HG03095 (cell line): Measurements from ENCODE around the gene EPHB2.
"Not testable (repeated sequence)": the region's sequence is repeated elsewhere in the genome, so short reads cannot be mapped to it uniquely, and the experiment has no call there.

Experiments used
- ATAC-seq: cut with Tn5 transposase; IDR thresholded peaks from one replicate; pipeline ENCODE4 v1.9.1; 2021; ENCODE audit warnings: moderate library complexity; ENCODE audit not compliant: unreplicated experiment

Gene EPHB2

DNA sequence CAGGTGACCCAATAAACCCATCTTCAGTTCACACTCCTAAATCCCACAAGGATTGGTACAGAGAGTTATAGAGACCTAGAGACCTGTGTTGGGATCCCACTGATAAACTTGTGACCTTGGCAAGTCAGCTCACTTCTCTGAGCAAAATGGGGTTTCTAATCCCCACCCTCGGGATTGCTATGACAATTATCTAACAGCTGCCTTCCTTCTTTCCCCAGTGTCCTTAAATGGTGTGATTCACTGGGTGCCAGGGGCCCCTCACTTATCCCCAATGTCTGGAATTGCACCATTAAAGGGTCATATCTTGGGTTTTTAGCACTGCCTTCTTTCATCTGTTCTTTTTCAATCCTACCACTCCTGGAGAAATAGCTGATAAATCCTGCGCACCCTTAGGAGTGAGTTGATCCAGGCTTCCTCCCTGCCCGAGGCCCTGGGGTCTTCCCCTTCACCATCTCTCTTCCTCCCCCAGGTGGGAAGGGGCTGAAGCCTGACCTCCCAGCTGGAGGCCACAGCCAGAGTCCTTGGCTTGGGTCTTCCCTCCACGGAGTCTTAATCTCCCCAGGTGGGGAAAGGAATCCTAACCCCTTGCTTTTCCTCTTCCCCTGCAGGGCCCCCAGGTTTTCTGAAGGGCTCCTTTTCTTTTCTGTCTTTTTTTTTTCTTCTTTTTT is 222.3 kb downstream of the EPHB2 start:
- no peak for ATAC-seq

DNA sequence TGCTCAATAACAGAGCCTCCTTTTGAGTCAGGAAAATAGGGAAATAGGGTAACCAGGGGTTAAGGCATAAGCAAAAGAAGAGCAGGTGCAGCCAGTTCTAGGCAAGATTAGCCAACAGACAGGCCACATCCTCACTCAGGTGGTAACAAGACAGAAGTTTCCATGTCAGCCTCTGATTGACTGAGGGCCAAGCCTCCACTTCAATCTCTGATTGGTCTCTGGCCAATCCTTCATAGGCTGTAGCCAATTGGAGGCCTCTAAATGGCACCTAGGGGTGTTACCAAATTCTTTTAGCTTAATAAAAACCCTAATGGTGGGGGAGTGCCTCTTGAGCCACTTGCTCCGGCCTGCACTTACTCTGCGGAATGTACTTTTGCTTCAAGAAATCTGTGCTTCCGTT is 224.8 kb downstream of the EPHB2 start:
- ATAC-seq: no peak

DNA sequence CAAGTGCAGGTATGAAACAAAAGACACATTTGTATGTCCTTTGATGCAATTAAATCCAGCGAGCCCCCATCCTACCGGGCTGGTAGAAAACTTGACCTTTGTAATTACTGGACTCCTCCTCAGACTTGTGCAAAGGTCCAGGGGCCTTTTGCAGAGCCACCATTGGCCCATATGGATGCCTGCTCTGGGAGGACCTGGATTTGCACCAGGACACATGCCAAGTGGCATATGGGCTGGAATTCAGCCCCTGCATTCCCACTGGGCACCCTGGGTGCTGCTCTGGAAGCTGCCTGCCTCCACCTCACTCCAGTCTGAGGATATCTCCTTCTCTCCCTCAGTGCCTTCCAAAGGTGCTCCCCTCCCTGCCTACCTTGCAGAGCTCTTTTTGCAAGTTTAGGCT is 226.0 kb downstream of the EPHB2 start:
- ATAC-seq: no peak

DNA sequence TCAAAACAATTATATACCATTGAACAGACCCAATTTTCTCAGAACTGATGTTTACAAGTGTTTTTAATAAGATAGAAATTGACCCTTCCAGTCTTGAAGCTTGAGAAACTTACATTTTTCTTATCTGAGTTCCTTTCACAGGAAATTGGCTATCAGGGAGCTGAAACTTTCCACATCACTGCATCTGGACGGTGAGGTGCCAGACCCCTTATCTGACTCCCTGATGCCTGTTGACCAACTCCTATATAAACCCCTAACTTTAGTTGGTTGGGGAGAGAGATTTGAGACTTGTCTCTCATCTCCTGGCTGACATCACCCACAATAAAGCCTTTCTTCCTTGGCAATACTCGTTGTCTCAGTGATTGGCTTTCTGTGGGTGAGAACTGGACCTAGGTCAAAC is 230.6 kb downstream of the EPHB2 start:
- ATAC-seq: no peak

DNA sequence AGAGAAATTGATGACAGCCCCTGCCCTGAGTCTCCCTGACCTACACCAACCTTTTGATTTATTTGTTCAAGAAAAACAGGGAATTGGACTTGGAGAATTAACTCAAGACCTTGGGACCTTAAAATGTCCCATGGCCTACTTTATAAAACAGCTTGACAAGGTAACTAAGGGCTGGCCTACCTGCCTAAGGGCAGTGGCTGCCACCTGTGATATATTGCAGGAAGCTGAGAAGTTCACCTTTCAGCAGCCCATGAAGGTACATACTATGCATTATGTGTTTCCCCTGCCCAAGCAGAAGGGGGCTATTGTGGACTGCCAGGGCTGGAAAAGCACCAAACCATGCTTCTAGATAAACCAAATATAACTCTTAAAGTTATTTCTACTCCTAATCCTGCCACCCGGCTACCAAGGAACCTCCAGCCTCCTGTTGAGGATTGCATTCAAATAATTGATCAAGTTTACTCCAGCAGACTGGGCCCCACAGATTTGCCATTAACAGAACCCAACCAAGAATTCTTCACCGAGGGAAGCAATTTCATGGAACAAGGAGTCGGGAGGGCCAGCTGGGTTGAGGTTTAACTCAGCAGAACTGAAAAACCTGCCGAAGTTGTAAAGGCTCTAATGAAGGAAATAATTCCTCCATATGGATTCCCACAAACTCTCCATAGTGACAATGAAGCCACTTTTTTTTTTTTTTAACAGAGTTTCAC is 233.9 kb downstream of the EPHB2 start:
- no peak for ATAC-seq

DNA sequence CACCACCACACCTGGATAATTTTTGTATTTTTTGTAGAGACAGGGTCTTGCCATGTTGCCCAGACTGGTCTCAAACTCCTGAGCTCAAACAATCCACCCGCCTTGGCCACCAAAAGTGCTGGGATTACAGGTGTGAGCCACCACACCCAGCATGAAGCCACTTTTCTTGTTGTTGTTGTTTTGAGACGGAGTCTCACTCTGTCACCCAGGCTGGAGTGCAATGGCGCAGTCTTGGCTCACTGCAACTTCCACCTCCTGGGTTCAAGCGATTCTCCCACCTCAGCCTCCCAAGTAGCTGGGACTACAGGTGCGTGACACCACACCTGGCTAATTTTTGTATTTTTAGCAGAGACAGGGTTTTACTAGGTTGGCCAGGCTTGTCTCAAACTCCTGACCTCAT is 234.5 kb downstream of the EPHB2 start:
- ATAC-seq: not testable (repeated sequence)

DNA sequence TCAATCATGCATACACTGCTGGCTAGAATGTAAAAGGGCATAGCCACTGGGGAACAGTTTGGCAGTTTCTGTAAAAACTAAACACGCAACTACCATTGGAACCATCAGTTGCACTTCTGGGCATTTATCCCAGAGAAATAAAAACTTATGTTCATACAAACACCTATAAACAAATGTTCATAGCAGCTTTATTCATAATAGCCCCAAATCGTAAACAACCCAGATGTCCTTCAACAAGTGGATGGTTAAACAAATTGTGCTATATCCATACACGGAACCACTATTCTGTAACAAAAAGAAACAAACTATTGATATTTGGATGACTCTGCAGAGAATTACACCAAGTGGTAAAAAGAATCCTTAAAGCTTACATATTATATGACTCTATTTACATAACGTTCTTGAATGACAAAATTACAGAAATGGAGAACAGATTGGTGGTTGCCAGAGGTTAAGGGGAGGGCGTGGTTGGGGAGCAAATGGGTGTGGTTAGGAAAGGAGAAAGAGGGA is 239.2 kb downstream of the EPHB2 start:
- no peak for ATAC-seq

DNA sequence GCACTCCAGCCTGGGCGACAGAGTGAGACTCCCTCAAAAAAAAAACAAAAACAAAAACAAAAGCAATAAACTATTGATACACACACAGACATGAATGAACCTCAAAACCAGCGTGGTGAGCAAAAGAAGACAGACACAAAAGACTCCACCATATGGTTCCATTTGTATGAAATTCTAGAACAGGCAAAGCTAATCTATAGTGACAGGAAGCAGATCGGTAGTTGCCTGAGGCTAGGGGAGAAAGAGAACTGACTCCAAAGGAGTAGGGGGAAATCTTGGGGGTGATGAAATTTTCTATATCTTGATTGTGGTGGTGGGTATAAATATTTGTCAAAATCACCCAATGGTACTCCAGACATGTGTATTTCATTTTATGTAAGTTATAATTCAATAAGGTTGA is 241.2 kb downstream of the EPHB2 start:
- no peak for ATAC-seq

DNA sequence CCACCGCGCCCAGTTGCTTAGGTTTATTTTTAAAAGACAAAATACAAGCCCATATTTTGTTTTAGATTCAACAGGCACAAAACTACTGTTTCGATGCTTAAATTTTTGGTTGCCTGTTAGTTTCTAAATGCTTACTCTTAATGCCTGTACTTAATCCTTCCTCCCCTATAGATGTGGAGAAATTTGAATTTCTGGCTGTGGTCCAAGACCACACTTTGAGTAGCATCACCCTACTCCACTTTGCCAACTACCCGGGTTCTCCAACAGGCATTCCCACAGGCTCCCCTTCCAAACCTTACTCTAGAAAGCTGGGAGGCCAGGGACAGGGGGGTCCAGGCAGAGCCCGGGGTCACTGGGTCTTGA is 242.0 kb downstream of the EPHB2 start:
- no peak for ATAC-seq

DNA sequence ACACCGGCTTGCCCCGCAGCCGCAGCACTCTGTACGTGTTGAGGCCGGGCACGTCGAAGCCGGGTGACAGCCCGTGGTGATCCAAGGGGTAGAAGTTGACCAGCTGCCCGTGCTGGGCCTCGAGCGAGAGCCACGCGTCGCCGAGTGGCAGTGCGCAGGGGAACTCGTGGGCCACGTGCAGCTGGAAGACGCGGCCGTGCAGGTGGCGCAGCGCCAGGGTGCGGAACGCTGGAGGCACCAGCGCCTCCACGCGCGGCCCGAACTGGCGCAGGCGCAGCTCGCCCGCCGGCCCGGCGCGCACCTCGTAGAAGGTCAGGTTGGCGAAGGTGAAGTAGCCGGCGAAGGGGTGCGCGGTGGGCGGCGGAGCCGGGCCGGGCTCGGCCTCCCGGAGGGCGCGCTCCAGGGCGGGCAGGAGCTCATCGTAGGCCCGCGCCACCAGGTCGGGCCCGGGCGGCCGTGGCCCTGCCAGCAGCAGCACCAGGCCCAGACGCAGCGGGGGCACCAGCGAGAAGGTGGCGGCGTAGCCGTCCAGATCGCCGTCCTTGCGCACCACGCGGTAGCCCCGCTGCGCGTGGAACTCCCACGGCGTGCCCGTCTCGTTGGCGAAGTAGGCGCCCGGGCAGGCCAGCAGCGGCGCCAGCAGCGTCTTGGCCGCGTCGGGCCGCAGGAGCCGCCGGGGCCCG is 242.6 kb downstream of the EPHB2 start:
- ATAC-seq: no peak

DNA sequence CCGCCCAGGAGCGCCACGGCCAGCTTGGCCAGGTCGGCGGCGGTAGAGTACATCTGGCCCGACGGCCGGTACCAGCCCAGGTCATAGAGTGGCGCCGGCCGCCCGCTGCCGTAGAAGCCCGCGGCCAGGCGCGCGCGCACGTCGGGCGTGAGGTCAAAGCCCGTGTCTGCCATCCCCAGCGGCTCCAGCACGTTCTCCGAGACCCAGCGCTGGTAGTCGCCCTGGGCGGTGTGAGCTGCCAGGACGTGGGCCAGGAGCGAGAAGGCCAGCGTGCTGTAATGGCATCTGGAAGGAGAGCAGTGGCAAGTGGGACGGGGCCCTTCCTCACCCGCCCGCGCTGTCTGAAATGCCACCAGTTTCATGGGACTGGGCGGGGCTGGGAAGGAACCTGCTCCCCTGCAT is 243.1 kb downstream of the EPHB2 start:
- ATAC-seq: no peak

DNA sequence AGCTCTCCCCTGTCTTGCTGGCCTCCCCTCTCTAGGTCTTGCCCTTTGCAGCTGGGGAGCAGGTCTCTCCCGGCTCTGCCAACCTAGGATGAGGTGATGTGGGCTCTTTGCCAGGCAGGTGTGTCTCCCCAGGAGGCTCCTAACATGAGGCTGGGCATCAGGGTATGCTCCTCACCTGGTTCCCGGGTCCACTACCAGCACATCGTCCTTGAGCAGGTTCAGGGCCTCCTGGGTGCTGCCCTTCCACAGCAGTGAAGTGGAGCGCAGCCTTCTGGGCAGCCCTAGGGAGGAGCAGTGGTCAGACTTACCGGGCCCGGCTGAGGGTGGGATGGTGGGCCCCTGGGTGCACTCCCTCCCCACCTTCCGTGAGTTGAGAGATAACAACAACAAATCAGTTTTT is 244.5 kb downstream of the EPHB2 start:
- no peak for ATAC-seq

DNA sequence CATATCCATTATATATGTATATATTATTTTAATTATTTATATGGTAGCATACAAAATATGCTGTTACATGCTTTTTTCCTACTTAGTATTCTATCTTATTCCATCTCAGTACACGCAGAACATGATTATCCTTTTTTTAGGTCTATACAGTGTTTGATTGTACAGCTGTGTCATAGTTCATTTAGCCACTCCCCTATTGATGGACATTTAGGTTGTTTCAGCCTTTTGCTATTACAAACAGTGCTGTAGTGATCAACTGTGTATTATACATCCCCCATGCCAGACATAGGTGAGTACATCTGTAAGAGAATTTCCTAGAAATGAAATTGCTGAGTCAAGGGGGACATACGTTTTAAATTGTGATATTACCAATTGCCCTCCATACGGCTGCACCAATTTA is 246.4 kb downstream of the EPHB2 start:
- ATAC-seq: no peak

DNA sequence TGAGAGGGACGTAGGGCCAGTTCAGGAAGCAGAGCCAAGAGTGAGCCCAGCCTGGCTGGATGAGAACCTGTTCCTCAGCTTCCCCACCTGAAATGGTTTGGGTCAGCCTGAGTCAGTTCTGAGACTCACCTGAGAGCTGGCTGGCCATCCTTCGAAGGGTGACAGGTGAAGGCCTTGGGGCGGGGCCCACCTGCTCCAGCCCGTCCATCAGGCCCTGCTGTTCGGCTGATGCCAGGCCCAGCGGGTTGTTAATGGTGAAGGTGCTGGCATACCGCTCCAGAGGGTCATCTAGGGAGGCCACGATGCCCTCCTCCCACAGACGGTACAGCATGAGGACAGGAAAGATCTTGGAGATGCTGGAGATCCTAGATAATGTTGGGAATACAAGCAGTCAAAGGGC is 247.9 kb downstream of the EPHB2 start:
- ATAC-seq: no peak

DNA sequence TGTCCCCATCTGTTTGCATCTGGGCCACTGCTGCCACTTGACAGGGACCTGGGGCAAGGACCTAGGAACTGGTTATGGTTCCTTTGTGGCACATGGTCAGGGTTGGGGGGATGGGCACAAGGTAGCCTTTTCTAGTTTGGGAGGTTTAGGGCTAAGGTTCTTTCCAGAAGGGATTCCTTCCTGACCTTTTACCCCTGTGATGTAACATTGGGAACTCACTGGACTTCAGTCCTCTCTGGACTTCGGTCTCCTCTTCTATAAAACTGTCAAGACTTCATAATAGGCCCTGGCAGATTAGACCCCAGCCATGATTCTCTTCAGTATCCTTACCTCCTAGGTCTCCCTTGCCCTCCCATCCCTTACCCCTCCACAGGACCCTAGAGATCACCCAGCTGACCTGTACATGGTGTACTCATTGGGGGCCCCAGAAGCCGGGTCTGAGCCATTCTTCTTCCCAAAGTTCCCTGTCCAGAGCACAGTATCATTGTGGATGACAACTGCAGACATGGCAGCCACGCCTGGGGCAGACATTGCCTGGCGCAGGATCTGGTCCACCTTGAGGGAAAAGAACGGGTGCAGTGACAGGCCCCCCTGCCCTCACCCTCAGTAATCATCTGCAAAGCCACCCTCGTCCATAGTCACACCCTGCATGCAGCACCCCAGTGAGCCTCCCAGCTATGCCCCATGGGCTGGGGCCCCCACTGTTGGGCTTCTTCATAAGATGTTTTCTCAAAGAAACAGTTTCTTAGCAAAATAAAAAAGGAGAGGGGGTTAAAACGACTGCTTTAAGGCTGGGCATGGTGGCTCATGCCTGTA is 249.1 kb downstream of the EPHB2 start:
- no peak for ATAC-seq

DNA sequence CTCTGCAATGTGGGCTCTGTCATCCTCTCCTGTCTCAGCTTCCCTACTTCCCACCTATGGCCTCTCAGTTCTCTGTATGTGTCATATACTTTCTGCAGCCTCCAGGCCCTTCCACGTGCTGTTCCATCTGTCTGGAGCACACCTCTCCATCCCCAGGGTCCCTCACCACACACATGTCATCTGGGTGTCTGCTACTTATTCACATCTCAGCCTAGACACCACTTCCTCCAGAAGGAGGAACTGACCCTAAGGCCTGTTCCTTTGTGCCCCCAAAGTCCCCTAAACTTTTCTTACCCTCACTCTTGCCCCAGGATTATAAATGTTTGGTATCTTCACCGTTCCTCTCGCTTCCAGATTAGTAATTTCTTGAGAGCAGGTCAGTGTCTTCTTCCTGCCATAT is 251.9 kb downstream of the EPHB2 start:
- ATAC-seq: no peak

DNA sequence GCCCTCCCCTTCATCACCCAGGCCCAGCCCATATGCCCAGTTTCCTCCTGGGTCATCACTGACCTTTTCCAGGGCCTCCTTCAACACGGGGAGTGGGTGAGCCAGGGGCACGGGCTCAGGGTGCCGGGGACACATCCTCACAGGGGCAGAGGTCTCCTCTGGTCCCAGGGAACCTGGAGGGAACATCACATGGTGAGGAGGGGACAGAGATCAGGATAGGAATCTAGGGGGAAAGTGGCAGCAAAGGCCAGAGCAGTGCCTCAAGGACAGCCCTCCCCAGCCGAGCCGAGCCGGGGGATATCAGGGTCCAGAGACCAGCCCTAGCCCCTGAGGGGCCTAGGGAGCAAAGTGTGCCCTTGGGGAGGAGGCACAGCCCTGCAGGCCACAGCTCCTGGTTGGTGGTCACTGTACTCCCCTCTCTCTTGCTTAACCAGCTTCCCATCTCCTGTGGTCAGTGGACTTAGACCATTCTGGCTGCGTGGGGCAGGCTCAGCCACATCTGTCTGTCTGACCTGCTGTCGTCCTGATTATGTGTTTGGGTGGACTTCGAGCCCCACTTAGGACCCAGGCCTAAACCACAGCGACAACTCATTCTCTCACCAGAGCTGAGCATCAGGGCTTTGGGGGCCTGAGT is 252.5 kb downstream of the EPHB2 start:
- ATAC-seq: no peak

DNA sequence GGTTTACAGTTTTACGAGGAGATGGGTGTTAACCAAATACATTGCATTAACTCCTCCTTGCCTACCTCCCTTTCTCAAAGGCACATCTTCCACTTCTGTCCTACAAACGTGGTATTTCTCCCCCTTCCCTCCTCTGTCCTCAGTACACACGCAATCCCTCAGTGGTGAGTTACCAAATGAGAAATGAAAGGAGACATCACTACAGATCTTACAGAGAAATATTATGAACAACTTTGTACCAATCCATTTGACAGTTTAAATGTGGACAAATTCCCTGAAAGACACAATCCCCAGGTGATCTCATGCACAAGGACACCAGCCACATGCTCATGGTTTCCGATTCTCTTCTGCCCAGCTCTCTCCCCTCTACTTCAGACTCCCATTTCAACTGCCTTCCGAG is 255.7 kb downstream of the EPHB2 start:
- ATAC-seq: no peak

DNA sequence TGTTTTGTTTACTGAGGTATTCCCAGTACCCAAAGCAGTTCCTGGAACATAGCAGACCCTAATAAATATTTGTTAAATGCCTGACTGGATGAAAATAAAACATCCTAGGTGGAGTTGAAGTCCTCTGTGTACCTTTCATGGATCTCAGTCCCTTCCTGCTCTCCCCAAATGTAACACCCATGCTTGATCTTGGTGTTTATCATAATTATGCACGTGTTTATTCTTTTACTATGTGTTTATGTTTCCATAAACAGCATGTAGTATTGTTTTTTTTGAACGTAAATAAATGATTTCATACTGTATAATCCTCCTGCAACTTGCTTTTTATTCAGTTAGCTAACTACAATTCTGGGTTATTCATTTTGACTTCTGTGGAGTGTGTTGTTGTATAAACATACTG is 257.2 kb downstream of the EPHB2 start:
- ATAC-seq: no peak

DNA sequence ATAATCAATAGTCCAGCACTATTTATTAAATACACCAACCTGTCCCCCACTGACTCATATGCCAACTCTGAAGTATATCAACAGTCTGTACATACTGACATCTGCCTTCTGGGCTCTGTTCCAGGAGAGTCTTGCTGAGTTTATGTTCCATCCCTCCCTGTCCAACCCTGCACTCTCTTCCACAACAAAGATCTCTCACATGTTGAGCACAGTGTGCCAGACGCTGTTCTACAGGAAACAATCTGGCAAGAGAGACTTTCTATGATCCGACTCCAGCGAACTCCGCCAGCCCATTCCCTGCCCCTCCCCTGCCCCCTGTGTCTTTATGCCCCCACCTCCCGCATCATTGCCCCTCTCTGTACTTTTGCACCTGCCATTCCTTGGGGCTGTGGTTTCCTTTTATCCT is 258.7 kb downstream of the EPHB2 start:
- no peak for ATAC-seq

DNA sequence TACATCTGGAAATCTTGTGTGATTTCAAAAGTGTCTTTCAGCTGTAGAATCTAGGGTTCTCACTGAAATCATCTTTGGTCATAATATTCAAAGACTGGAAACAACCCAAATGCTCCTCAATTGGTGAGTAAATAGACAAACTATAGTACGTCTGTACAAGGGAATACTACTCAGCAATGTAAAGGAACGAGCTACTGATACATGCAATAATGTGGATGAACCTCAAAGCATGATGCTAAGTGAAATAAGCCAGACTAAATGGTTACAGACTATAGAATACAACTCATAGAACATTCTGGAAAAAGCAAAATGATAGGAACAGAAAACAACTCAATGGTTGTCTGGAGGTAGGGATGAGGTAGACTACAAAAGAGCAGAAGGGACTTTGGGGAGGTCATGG is 259.5 kb downstream of the EPHB2 start:
- ATAC-seq: no peak
